Suprapubic skin (tissue), 4 donors: Measurements from ENCODE around the gene OVOL1. TPM values are rescaled to one million over a fixed set of nuclear protein-coding genes. Genes with fewer than 3 reads are reported as not detected.
A peak's percentile ranks its signal among the peaks of the same experiment; 100 is the strongest.

Source experiments
- DNase-seq, 2 donors: peaks; one replicate each; pipeline ENCODE4 v3.0.0-alpha.2; 2019; ENCODE audit warnings: low spot score in 2 of 2
- H3K27ac ChIP-seq: fragments of 200-600 bp; sonication (generic); one replicate; pipeline ENCODE4 v1.5.1; 2019
- H3K27me3 ChIP-seq: fragments of 200-600 bp; sonication (generic); one replicate; pipeline ENCODE4 v1.5.1; 2019
- H3K36me3 ChIP-seq: fragments of 200-600 bp; sonication (generic); one replicate; pipeline ENCODE4 v1.5.1; 2019
- H3K4me1 ChIP-seq: fragments of 200-600 bp; sonication (generic); one replicate; pipeline ENCODE4 v1.5.1; 2019
- H3K4me3 ChIP-seq: fragments of 200-600 bp; sonication (generic); one replicate; pipeline ENCODE4 v1.5.1; 2019; ENCODE audit warnings: mild to moderate bottlenecking
- H3K9me3 ChIP-seq: fragments of 200-600 bp; sonication (generic); one replicate; pipeline ENCODE4 v1.5.1; 2019
- CTCF ChIP-seq, 2 donors: fragments of 200-600 bp in 1 of 2; fragments of 450-650 bp in 1 of 2; sonication (generic) in 1 of 2; IDR thresholded peaks; one replicate each; pipeline ENCODE4 v1.5.1; 2016 to 2019; ENCODE audit warnings: antibody characterized with exemption in 2 of 2, mild to moderate bottlenecking in 1 of 2, moderate library complexity in 1 of 2
- EP300 ChIP-seq: sonication (generic); formaldehyde crosslinking; IDR thresholded peaks from one replicate; pipeline ENCODE4 v1.6.1; 2017; ENCODE audit warnings: antibody characterized with exemption
- POLR2A ChIP-seq, 2 donors: fragments of 450-650 bp; IDR thresholded peaks; one replicate each; pipeline ENCODE4 v1.6.1; 2017; ENCODE audit warnings: antibody characterized with exemption in 2 of 2, mild to moderate bottlenecking in 2 of 2, moderate library complexity in 2 of 2
- POLR2AphosphoS5 ChIP-seq, 3 donors: sonication (generic); formaldehyde crosslinking; IDR thresholded peaks; one replicate each; pipeline ENCODE4 v1.6.1; 2017; ENCODE audit warnings: antibody characterized with exemption in 3 of 3
- WGBS: methylation state at CpG from one replicate; pipeline ENCODE4 v1.1.5; 2018; 5-methylcytosine and 5-hydroxymethylcytosine counted together
- total RNA-seq, 4 donors: library from RNA; depleted of rRNA; stranded (reverse); fragments of >200 nt; gene quantifications; one replicate each; pipeline ENCODE4 v1.1.0, GENCODE V29; 2016

OVOL1 gene
- total RNA-seq, 4 donors from 2014 or later, result 64.4 to 196 (median 121) TPM

- DNase-seq, result peak; percentile 56 to 77
- 93% methylated on average over 8 of the region's 20 CpGs for WGBS
- TF ChIP-seq CTCF (IDR thresholded peaks at IDR 0.05), result no peak
- TF ChIP-seq EP300, result no peak
- TF ChIP-seq POLR2AphosphoS5 (IDR thresholded peaks at IDR 0.05), result no peak
- no peak for TF ChIP-seq POLR2A (IDR thresholded peaks at IDR 0.05)
- no peak overlapping the region for H3K27ac ChIP-seq
- H3K9me3 ChIP-seq, result no peaks in the 10 kb centered on the region
- H3K4me3 ChIP-seq, result peak overlapping the region; percentile 77
- peaks cover 60% of the 10 kb centered on the region for H3K4me1 ChIP-seq
- H3K36me3 ChIP-seq, result peaks cover 22% of the 10 kb centered on the region
- no peaks in the 10 kb centered on the region for H3K27me3 ChIP-seq
These were observed 8.4 kb upstream of the OVOL1 start for GRCh38 chr11:65778431-65778900.

- TF ChIP-seq CTCF (IDR thresholded peaks at IDR 0.05), result no peak
- TF ChIP-seq POLR2AphosphoS5 (IDR thresholded peaks at IDR 0.05), result no peak
- no peak for TF ChIP-seq EP300
- TF ChIP-seq POLR2A (IDR thresholded peaks at IDR 0.05), result no peak
- Histone ChIP-seq H3K27ac (peak overlapping the region; percentile 91), H3K36me3 (peaks cover 22% of the 10 kb centered on the region), H3K9me3 (no peaks in the 10 kb centered on the region), H3K4me3 (peak overlapping the region; percentile 77), H3K27me3 (no peaks in the 10 kb centered on the region), H3K4me1 (peaks cover 57% of the 10 kb centered on the region)
- DNase-seq, result peak; percentile 62 to 75
- 88% methylated on average over 14 of the region's 25 CpGs for WGBS
These were observed 7.8 kb upstream of the OVOL1 start for GRCh38 chr11:65778901-65779668.

GRCh38 chr11:65779669-65779918 lies 7.3 kb upstream of the OVOL1 start:
- no peaks in the 10 kb centered on the region for H3K9me3 ChIP-seq
- peaks cover 22% of the 10 kb centered on the region for H3K36me3 ChIP-seq
- peak overlapping the region; percentile 77 for H3K4me3 ChIP-seq
- no peaks in the 10 kb centered on the region for H3K27me3 ChIP-seq
- peak overlapping the region; percentile 91 for H3K27ac ChIP-seq
- DNase-seq, result no peak
- WGBS, result 57% methylated on average over 3 of the region's 12 CpGs
- TF ChIP-seq CTCF (IDR thresholded peaks at IDR 0.05) (no peak), POLR2A (IDR thresholded peaks at IDR 0.05) (no peak), POLR2AphosphoS5 (IDR thresholded peaks at IDR 0.05) (no peak), EP300 (no peak)
- peaks cover 59% of the 10 kb centered on the region for H3K4me1 ChIP-seq

- Histone ChIP-seq H3K9me3 (no peaks in the 10 kb centered on the region), H3K36me3 (peaks cover 22% of the 10 kb centered on the region), H3K27ac (peak overlapping the region; percentile 91), H3K4me3 (peak overlapping the region; percentile 77), H3K4me1 (peaks cover 57% of the 10 kb centered on the region), H3K27me3 (no peaks in the 10 kb centered on the region)
- 3% methylated on average over 14 of the region's 76 CpGs for WGBS
- DNase-seq, result peak; percentile 84 to 89
- TF ChIP-seq EP300 (no peak), CTCF (IDR thresholded peaks at IDR 0.05) (peak; percentile 93 to 99), POLR2AphosphoS5 (IDR thresholded peaks at IDR 0.05) (peak in 2 of 3 donors; percentile 39 to 52), POLR2A (IDR thresholded peaks at IDR 0.05) (no peak)
These were observed 6.7 kb upstream of the OVOL1 start for GRCh38 chr11:65779919-65780769.

GRCh38 chr11:65780770-65781151 lies 6.1 kb upstream of the OVOL1 start, which contains the start of gene AP5B1:
TSS of gene AP5B1 (minus strand) at chr11:65780976. CDS start at chr11:65780591, 385 bp downstream.
- Histone ChIP-seq H3K4me3 (peak within 1 kb of the TSS; percentile 77), H3K36me3 (peaks cover 22% of the 10 kb centered on the region), H3K4me1 (peaks cover 54% of the 10 kb centered on the region), H3K9me3 (no peaks in the 10 kb centered on the region), H3K27ac (peak within 1 kb of the TSS; percentile 91), H3K27me3 (peaks cover under 1% of the 10 kb centered on the region)
- TF ChIP-seq CTCF (IDR thresholded peaks at IDR 0.05) (no peak), POLR2AphosphoS5 (IDR thresholded peaks at IDR 0.05) (no peak), EP300 (no peak), POLR2A (IDR thresholded peaks at IDR 0.05) (no peak)
- peak; percentile 75 to 82 for DNase-seq
- WGBS, result no CpG with 5 or more reads among the region's 59 CpGs
